NCI-H146 treated with DMSO at 0.1 percent for 48 hours (cell line): ENCODE results near the gene ZSCAN10.
A peak's percentile ranks its signal among the peaks of the same experiment; 100 is the strongest.
"Not testable (repeated sequence)": the region's sequence is repeated elsewhere in the genome, so short reads cannot be mapped to it uniquely, and the experiment has no call there.

ENCODE experiments used
- DNase-seq: peaks from one replicate; lab custom pipeline; 2025; ENCODE audit not compliant: unreplicated experiment; lab: John Stamatoyannopoulos, UW

The ZSCAN10 gene

GRCh38 chr16:3065069-3065741, 33.9 kb downstream of the ZSCAN10 start, which contains the start of gene IL32:
TSS of gene IL32 (plus strand) at chr16:3065640. CDS start at chr16:3065812, 172 bp downstream.
- DNase-seq: no peak

- no peak for DNase-seq
Measured at GRCh38 chr16:3063625-3064386, 35.3 kb downstream of the ZSCAN10 start.

GRCh38 chr16:3062553-3062952, 36.5 kb downstream of the ZSCAN10 start:
- no peak for DNase-seq

- no peak for DNase-seq
Measured at GRCh38 chr16:3060339-3061127, 38.6 kb downstream of the ZSCAN10 start.

GRCh38 chr16:3059723-3060242, 39.3 kb downstream of the ZSCAN10 start:
- no peak for DNase-seq

GRCh38 chr16:3059041-3059722, 39.9 kb downstream of the ZSCAN10 start:
- peak; percentile 37 for DNase-seq

GRCh38 chr16:3058139-3059030, 40.7 kb downstream of the ZSCAN10 start:
- DNase-seq: peak; percentile 12

- no peak for DNase-seq
Measured at GRCh38 chr16:3057181-3058138, 41.6 kb downstream of the ZSCAN10 start.

GRCh38 chr16:3056336-3057180, 42.5 kb downstream of the ZSCAN10 start:
- DNase-seq: no peak

GRCh38 chr16:3055734-3056115, 43.4 kb downstream of the ZSCAN10 start:
- DNase-seq: not testable (repeated sequence)

- DNase-seq: no peak
Measured at GRCh38 chr16:3054965-3055733, 43.9 kb downstream of the ZSCAN10 start.

GRCh38 chr16:3053330-3053710, 45.8 kb downstream of the ZSCAN10 start:
- not testable (repeated sequence) for DNase-seq

GRCh38 chr16:3052571-3053329, 46.3 kb downstream of the ZSCAN10 start:
- not testable (repeated sequence) for DNase-seq

GRCh38 chr16:3051494-3051893, 47.6 kb downstream of the ZSCAN10 start:
- no peak for DNase-seq

GRCh38 chr16:3051009-3051408, 48.1 kb downstream of the ZSCAN10 start:
- DNase-seq: peak; percentile 29

GRCh38 chr16:3050487-3050886, 48.6 kb downstream of the ZSCAN10 start:
- no peak for DNase-seq
